IMR-90 (cell line): Measurements from ENCODE around the gene IQCM. TPM values are rescaled to one million over a fixed set of nuclear protein-coding genes. Genes with fewer than 3 reads are reported as not detected.

Experiments
- ATAC-seq: fragments of 200-7000 bp; cut with Tn5 transposase; 2 replicates; pipeline ENCODE4 v1.9.1; 2020; ENCODE audit warnings: low read depth, mild to moderate bottlenecking, moderate library complexity
- BruUV-seq: library from RNA; stranded (reverse); fragments of 400-500 nt; replicated peaks from 2 replicates; lab custom pipeline; 2021; lab: Mats Ljungman, UMichigan
- CTCF ChIA-PET: fragments of 300-600 bp; formaldehyde crosslinking; extraction: SDS; loops from one replicate; lab custom pipeline; 2021; ENCODE audit warnings: antibody characterized with exemption; lab: Yijun Ruan, JAX
- POLR2A ChIA-PET: fragments of 300-600 bp; sonication (Branson Sonifier 250); formaldehyde crosslinking; loops from one replicate; lab custom pipeline; 2022; ENCODE audit warnings: antibody characterized with exemption; ENCODE audit not compliant: unreplicated experiment; lab: Charles Lee
- DNase-seq: peaks from one replicate; pipeline ENCODE4 v3.0.0; 2013
- H2AFZ ChIP-seq: replicated peaks from 2 replicates; pipeline ENCODE3; 2013; ENCODE audit warnings: low read length, mild to moderate bottlenecking; ENCODE audit not compliant: poor library complexity
- H2AK5ac ChIP-seq: 2 replicates; pipeline ENCODE4 v1.6.1; 2013; ENCODE audit warnings: low read depth, low read length, inconsistent platforms
- H2AK9ac ChIP-seq: replicated peaks from 2 replicates; pipeline ENCODE3; 2013; ENCODE audit warnings: mild to moderate bottlenecking, low read depth, low read length, moderate library complexity; ENCODE audit not compliant: poor library complexity
- H2BK120ac ChIP-seq: 2 replicates; pipeline ENCODE4 v1.6.1; 2013; ENCODE audit warnings: low read depth, low read length, inconsistent platforms
- H2BK15ac ChIP-seq: 3 replicates; pipeline ENCODE4 v1.6.1; 2013; ENCODE audit warnings: low read depth, low read length, inconsistent platforms
- H2BK20ac ChIP-seq: 2 replicates; pipeline ENCODE4 v1.6.1; 2013; ENCODE audit warnings: low read depth, mild to moderate bottlenecking, inconsistent platforms, low read length, moderate library complexity
- H2BK5ac ChIP-seq: 2 replicates; pipeline ENCODE4 v1.6.1; 2013; ENCODE audit warnings: mild to moderate bottlenecking, low read depth, low read length, inconsistent platforms; ENCODE audit not compliant: poor library complexity, severe bottlenecking
- H3K14ac ChIP-seq: replicated peaks from 2 replicates; pipeline ENCODE4 v1.6.1; 2013; ENCODE audit warnings: low read depth, low read length, inconsistent platforms
- H3K18ac ChIP-seq: 2 replicates; pipeline ENCODE4 v1.6.1; 2013; ENCODE audit warnings: low read depth, low read length, control low read depth
- H3K23ac ChIP-seq: 2 replicates; pipeline ENCODE4 v1.6.1; 2013; ENCODE audit warnings: low read depth, low read length, inconsistent platforms
- H3K27ac ChIP-seq: 2 replicates; pipeline ENCODE4 v1.5.1; 2013; ENCODE audit warnings: mild to moderate bottlenecking, control low read depth, low read length; ENCODE audit not compliant: insufficient read depth
- H3K27me3 ChIP-seq: 2 replicates; pipeline ENCODE4 v1.6.1; 2013; ENCODE audit warnings: low read length; ENCODE audit not compliant: control insufficient read depth, insufficient read depth
- H3K36me3 ChIP-seq: 2 replicates; pipeline ENCODE4 v1.6.1; 2013; ENCODE audit warnings: low read length, mixed read lengths; ENCODE audit not compliant: control insufficient read depth, insufficient read depth
- H3K4ac ChIP-seq: 2 replicates; pipeline ENCODE4 v1.6.1; 2013; ENCODE audit warnings: low read depth, low read length, inconsistent platforms
- H3K4me1 ChIP-seq: 2 replicates; pipeline ENCODE4 v1.6.1; 2013; ENCODE audit warnings: low read length, mixed read lengths; ENCODE audit not compliant: control insufficient read depth, insufficient read depth
- H3K4me2 ChIP-seq: 2 replicates; pipeline ENCODE4 v1.6.1; 2013; ENCODE audit warnings: low read depth, mild to moderate bottlenecking, control low read depth, low read length, moderate library complexity
- H3K4me3 ChIP-seq: 2 replicates; pipeline ENCODE4 v1.5.1; 2013; ENCODE audit warnings: low read depth, mild to moderate bottlenecking, control low read depth, low read length, moderate library complexity; ENCODE audit not compliant: insufficient read depth
- H3K56ac ChIP-seq: 2 replicates; pipeline ENCODE4 v1.6.1; 2013; ENCODE audit warnings: low read length, inconsistent platforms; ENCODE audit not compliant: insufficient read depth; ENCODE audit errors: extremely low read depth
- H3K79me1 ChIP-seq, 2 experiments: 2 replicates each; pipeline ENCODE4 v1.6.1; 2013; ENCODE audit warnings: low read length in 2 of 2, inconsistent platforms in 1 of 2, low read depth in 1 of 2
- H3K9ac ChIP-seq: 2 replicates; pipeline ENCODE4 v1.6.1; 2013; ENCODE audit warnings: low read depth, low read length, control low read depth
- H3K9me1 ChIP-seq: 2 replicates; pipeline ENCODE4 v1.6.1; 2013; ENCODE audit warnings: low read length, inconsistent platforms; ENCODE audit not compliant: insufficient read depth
- H3K9me3 ChIP-seq: 2 replicates; pipeline ENCODE4 v1.6.1; 2013; ENCODE audit warnings: low read length; ENCODE audit not compliant: control insufficient read depth, insufficient read depth
- H4K20me1 ChIP-seq: 2 replicates; pipeline ENCODE4 v1.6.1; 2013; ENCODE audit warnings: low read length, inconsistent platforms; ENCODE audit not compliant: insufficient read depth
- H4K5ac ChIP-seq: 2 replicates; pipeline ENCODE4 v1.6.1; 2013; ENCODE audit warnings: mild to moderate bottlenecking, low read depth, low read length, control low read depth
- H4K8ac ChIP-seq, 2 experiments: 2 replicates each; pipeline ENCODE4 v1.6.1; 2013; ENCODE audit warnings: low read depth in 2 of 2, low read length in 2 of 2, control low read depth in 1 of 2, inconsistent platforms in 1 of 2
- H4K91ac ChIP-seq: 2 replicates; pipeline ENCODE4 v1.6.1; 2013; ENCODE audit warnings: low read depth, low read length, inconsistent platforms; ENCODE audit not compliant: insufficient read depth
- CEBPB ChIP-seq: IDR thresholded peaks from 2 replicates; pipeline ENCODE4 v1.6.1; 2012; ENCODE audit warnings: low read depth, low read length, improper control_type of control experiment
- MAZ ChIP-seq: IDR thresholded peaks from 2 replicates; pipeline ENCODE4 v1.6.1; 2012; ENCODE audit warnings: low read depth, mild to moderate bottlenecking, low read length, improper control_type of control experiment, moderate library complexity, borderline replicate concordance
- NFE2L2 ChIP-seq: fragments of 150-350 bp; IDR thresholded peaks from 2 replicates; pipeline ENCODE4 v1.6.1; 2016; ENCODE audit warnings: low read depth, mild to moderate bottlenecking, low read length
- POLR2A ChIP-seq: IDR thresholded peaks from 2 replicates; pipeline ENCODE4 v1.6.1; 2012; ENCODE audit warnings: mild to moderate bottlenecking, low read depth, low read length
- WGBS, 2 experiments: methylation state at CpG; one replicate each; pipeline versions ENCODE4 v1.1.5 to v1.1.7; 2013; ENCODE audit warnings: missing lambda C conversion rate in 2 of 2; ENCODE audit not compliant: insufficient read length in 1 of 2; ENCODE audit errors: extremely low coverage in 2 of 2; 5-methylcytosine and 5-hydroxymethylcytosine counted together
- dilution Hi-C: fragments of 300-500 bp; cut with HindIII; formaldehyde crosslinking; loops from one replicate; pipeline ENCODE4 v1.14.3; 2018; ENCODE audit warnings: low sequenced_read_pairs; ENCODE audit not compliant: unreplicated experiment
- in situ Hi-C: fragments of 300-500 bp; cut with MboI; formaldehyde crosslinking; loops from 3 replicates; pipeline ENCODE4 v1.14.3; 2019; ENCODE audit warnings: low sequenced_read_pairs, inconsistent platforms, mixed read lengths
- intact Hi-C: fragments of 100-400 bp; cut with micrococcal nuclease; formaldehyde crosslinking; loops from 2 replicates; pipeline ENCODE4 v1.10.0; 2022
- polyA plus RNA-seq, 3 experiments: library from polyadenylated mRNA; depleted of rRNA; stranded (reverse); fragments of >200 nt; gene quantifications; 2 replicates each; pipeline ENCODE4 v1.2.3, GENCODE V29; 2012; ENCODE audit warnings: low replicate concordance in 1 of 3
- total RNA-seq: library from RNA; depleted of rRNA; stranded (reverse); fragments of >200 nt; gene quantifications from 2 replicates; pipeline ENCODE4 v1.2.3, GENCODE V29; 2012
- TF ChIP-seq, protein P1 (sequence below): fragments of 150-350 bp; IDR thresholded peaks from 2 replicates; pipeline ENCODE4 v1.6.1; 2017; ENCODE audit warnings: mild to moderate bottlenecking, antibody characterized with exemption, low read length, low read depth
- TF ChIP-seq, protein P2 (sequence below): conservative IDR thresholded peaks from 2 replicates; pipeline ENCODE4 v1.5.1; 2012; ENCODE audit warnings: mild to moderate bottlenecking, low read depth, low read length, improper control_type of control experiment

IQCM gene
- total and polyA plus RNA-seq, 2 of the 4 experiments (the other 2 are of a cell fraction): not detected

DNA sequence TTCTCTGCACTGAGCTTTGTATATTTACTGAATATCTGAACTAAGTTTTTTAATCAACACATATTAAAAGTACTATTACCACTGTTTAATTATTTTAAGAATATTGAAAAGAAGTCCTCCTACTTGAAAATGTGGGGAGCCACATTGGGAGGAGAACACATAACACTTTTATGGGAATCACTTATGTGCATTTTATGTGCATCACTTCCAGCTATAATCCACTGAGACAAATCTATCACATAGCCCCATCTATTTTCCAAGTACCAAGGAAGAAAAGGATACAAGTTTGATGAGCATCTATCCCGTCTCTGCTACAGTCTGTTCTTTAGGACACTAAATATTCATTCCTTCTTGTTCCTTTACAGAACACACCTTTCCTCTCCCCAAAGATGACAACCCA is 87.2 kb downstream of the IQCM start:
- Histone ChIP-seq H3K27ac (no peak overlapping the region), H3K14ac (no peak overlapping the region), H4K5ac (no peak overlapping the region), H3K27me3 (peaks cover 3% of the 10 kb centered on the region; the same call in 1 of the 2 replicates), H3K9ac (no peak overlapping the region), H2BK120ac (no peak overlapping the region), H4K91ac (no peak overlapping the region), H3K9me3 (no peaks in the 10 kb centered on the region), H4K8ac (no peak overlapping the region), H2AK5ac (no peak overlapping the region), H2AK9ac (no peak overlapping the region), H3K23ac (no peak overlapping the region), H3K9me1 (no peaks in the 10 kb centered on the region), H3K18ac (no peak overlapping the region), H3K56ac (no peak overlapping the region), H3K36me3 (no peaks in the 10 kb centered on the region), H2BK5ac (no peak overlapping the region), H2BK15ac (no peak overlapping the region), H3K79me1 (no peaks in the 10 kb centered on the region), H4K20me1 (no peaks in the 10 kb centered on the region), H3K4me3 (no peak overlapping the region), H3K4ac (no peak overlapping the region), H3K4me2 (no peak overlapping the region), H2BK20ac (no peak overlapping the region), H2AFZ (no peak overlapping the region), H3K4me1 (no peaks in the 10 kb centered on the region)
- ATAC-seq: no peak
- CTCF ChIA-PET: interaction anchor here (1.2 kb wide), 1 partner anchor 10 kb away, joined by 3 read pairs; no protein-coding TSS in a partner anchor
- dilution Hi-C loops (no loop called here), in situ Hi-C loops (no loop called here), intact Hi-C loops (no loop called here)
- TF ChIP-seq, protein P1, sequence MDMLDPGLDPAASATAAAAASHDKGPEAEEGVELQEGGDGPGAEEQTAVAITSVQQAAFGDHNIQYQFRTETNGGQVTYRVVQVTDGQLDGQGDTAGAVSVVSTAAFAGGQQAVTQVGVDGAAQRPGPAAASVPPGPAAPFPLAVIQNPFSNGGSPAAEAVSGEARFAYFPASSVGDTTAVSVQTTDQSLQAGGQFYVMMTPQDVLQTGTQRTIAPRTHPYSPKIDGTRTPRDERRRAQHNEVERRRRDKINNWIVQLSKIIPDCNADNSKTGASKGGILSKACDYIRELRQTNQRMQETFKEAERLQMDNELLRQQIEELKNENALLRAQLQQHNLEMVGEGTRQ: no peak
- TF ChIP-seq POLR2A (no peak), MAZ (no peak), NFE2L2 (no peak), CEBPB (no peak)
- TF ChIP-seq, protein P2, sequence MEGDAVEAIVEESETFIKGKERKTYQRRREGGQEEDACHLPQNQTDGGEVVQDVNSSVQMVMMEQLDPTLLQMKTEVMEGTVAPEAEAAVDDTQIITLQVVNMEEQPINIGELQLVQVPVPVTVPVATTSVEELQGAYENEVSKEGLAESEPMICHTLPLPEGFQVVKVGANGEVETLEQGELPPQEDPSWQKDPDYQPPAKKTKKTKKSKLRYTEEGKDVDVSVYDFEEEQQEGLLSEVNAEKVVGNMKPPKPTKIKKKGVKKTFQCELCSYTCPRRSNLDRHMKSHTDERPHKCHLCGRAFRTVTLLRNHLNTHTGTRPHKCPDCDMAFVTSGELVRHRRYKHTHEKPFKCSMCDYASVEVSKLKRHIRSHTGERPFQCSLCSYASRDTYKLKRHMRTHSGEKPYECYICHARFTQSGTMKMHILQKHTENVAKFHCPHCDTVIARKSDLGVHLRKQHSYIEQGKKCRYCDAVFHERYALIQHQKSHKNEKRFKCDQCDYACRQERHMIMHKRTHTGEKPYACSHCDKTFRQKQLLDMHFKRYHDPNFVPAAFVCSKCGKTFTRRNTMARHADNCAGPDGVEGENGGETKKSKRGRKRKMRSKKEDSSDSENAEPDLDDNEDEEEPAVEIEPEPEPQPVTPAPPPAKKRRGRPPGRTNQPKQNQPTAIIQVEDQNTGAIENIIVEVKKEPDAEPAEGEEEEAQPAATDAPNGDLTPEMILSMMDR: no peak
- DNase-seq: no peak
- BruUV-seq: no TSS peak
- POLR2A ChIA-PET: interaction anchor here (0.5 to 0.6 kb wide), 2 partner anchors 81 to 159 kb away, joined by 3 read pairs; no protein-coding TSS in a partner anchor
- WGBS, 2 experiments: 71% methylated on average over 1 of the region's 1 CpG; no CpG with 5 or more reads in 1 of the 2 experiments
